GM18508 (cell line): ENCODE data around the gene SOS1.
"Not testable (repeated sequence)": the region's sequence is repeated elsewhere in the genome, so short reads cannot be mapped to it uniquely, and the experiment has no call there.

Experiments
- ATAC-seq: cut with Tn5 transposase; IDR thresholded peaks from one replicate; pipeline ENCODE4 v1.9.1; 2021; ENCODE audit warnings: moderate number of reproducible peaks; ENCODE audit not compliant: insufficient read depth, unreplicated experiment

SOS1 gene

DNA sequence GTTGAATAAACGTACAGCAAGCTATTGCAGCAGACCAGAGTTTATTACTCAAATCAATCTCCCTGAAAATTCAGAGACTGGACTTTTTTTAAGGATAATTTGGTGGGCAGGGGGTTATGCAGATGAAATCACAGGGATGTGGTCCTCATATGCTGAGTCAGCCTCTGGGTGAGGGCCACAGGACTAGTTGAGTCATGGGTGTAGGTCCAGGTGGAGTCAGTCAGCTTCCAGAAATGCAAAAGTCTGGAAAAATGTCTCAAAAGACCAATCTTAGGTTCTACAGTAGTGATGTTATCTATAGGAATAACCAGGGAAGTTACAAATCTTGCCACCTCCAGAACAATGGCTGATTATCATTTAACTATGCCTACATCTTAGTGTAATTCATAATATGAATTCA is 180.1 kb downstream of the SOS1 start:
- no peak for ATAC-seq

- no peak for ATAC-seq
These were observed 183.3 kb downstream of the SOS1 start for GRCh38 chr2:38937548-38937947.

GRCh38 chr2:38936516-38936915 is 184.3 kb downstream of the SOS1 start:
- ATAC-seq, result not testable (repeated sequence)

DNA sequence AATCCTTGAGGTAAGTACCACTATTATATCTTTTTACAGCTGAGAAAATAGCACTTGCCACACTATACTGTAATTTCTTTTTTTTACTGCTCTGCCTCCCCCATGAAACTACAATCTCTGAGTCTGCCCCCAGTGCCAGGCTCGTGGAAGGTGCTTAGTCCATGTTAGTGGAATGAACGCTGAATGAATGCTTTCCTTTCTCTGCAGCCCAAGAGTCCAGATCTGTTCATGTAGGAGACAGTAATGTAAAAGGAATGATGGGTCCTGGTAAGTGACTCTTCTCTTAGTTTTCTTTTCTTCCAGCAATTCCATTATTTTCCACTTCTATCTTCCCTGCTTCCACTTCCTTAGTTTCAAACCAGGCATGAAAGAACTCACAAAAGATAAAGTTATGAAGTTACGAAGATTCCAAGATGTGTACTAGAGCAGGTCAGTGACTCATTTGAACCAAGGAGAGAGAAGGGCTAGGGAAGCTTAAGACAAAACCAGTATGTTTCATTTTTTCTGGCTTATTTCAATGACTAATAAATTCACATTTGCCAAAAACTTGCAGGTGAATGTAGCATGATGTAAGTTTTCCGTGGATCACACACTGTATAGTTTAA is 185.2 kb downstream of the SOS1 start:
- no peak for ATAC-seq

- ATAC-seq, result no peak
These were observed 186.1 kb downstream of the SOS1 start for GRCh38 chr2:38934742-38935141.

DNA sequence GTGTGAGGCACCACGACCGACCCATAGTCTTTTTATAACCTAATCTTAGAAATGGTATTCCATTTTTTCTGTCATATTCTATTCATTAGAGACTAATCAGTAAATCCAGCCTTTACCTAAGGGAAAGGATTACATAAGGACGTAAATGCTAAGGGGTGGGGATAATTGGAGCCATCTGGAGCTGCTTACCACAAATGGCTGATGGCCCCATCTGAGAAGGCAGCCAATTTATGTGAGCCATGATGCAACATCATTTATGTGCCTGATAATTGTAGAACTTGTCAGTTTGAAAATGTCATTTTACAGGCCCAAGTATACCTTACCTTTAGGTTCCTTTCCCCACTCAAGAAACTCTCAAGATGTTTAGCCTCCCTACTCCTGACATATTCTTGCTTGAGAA is 187.2 kb downstream of the SOS1 start:
- ATAC-seq, result no peak

DNA sequence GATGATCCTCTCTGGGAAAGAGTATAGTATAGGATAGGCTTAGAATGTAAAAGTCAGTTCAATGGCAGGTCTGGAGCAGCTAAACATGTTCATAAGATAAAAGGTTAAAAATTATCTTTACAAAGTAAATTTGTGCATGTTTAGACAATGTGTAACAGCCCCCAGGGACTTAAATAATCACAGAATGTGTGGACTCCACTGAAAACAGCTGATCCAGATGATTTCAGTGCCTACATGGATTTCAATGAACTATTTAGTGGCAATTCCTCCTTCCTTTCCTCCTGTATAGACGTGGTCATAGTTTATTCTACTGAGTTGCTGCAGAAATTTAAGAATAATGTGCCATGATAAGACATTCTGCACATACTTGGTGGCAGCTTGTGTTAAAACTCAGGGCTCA is 188.3 kb downstream of the SOS1 start:
- ATAC-seq, result no peak
